ENCODE measurements around the gene MORC2. TPM values are rescaled to one million over a fixed set of nuclear protein-coding genes. Genes with fewer than 3 reads are reported as not detected.

MORC2 gene
- total RNA-seq, 1 donor from 2014 or later, result 18.0 TPM

DNA sequence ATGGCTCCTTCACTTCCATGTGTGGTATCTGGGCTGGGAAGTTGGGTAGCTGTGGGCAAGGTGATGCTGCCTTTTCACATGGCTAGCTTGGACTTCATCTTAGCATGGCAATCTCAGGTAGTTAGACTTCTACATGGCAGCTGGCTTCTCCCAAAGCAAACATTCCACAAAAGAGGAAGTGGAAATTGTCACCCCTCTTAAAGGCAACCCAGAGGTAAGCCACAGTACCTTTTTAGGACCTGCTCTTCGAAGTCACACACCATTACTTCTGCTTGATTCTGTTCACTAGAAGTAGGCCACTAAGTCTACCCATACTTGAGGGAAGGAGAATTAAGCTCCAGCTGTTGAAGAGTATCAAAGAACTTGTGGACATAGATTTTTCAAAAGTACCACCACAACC lies 26.4 kb upstream of the MORC2 start:
- H3K4me3 ChIP-seq, result no peak overlapping the region
- H3K9me3 ChIP-seq (replicated peaks), result peaks cover 14% of the 10 kb centered on the region
- no peaks in the 10 kb centered on the region for H3K27me3 ChIP-seq (ENCODE audit: low read depth)
- H3K36me3 ChIP-seq, result no peaks in the 10 kb centered on the region
- TF ChIP-seq, protein P1, sequence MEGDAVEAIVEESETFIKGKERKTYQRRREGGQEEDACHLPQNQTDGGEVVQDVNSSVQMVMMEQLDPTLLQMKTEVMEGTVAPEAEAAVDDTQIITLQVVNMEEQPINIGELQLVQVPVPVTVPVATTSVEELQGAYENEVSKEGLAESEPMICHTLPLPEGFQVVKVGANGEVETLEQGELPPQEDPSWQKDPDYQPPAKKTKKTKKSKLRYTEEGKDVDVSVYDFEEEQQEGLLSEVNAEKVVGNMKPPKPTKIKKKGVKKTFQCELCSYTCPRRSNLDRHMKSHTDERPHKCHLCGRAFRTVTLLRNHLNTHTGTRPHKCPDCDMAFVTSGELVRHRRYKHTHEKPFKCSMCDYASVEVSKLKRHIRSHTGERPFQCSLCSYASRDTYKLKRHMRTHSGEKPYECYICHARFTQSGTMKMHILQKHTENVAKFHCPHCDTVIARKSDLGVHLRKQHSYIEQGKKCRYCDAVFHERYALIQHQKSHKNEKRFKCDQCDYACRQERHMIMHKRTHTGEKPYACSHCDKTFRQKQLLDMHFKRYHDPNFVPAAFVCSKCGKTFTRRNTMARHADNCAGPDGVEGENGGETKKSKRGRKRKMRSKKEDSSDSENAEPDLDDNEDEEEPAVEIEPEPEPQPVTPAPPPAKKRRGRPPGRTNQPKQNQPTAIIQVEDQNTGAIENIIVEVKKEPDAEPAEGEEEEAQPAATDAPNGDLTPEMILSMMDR (IDR thresholded peaks at IDR 0.05; ENCODE audit: borderline replicate concordance), result no peak
- H3K27ac ChIP-seq (replicated peaks), result no peak overlapping the region
- intact Hi-C loops (cut with micrococcal nuclease), result no loop called here
- no peak for DNase-seq
- H3K4me1 ChIP-seq, result no peaks in the 10 kb centered on the region

DNA sequence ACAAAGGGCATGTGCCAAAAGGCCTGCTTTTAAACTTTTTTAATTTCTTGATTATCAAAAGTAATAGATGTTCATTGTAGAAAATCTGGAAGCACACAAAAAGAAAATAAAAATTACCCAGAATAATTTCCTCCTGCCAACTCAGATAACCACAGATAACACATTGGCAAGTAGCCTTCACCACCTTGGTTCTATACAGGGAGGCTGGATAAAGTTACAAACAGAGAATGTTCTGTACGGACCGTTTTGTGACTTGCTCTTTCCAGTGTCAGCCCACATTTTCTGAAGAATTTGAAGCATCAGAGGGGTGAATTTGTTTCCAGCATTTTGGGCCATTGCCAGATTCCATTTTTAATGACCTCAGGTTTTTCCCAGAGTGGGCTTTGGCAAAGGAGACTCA lies 24.0 kb upstream of the MORC2 start:
- Histone ChIP-seq H3K4me3 (no peak overlapping the region), H3K9me3 (replicated peaks) (peaks cover 18% of the 10 kb centered on the region), H3K4me1 (no peaks in the 10 kb centered on the region), H3K27me3 (ENCODE audit: low read depth) (no peaks in the 10 kb centered on the region), H3K27ac (replicated peaks) (no peak overlapping the region), H3K36me3 (no peaks in the 10 kb centered on the region)
- intact Hi-C loops (cut with micrococcal nuclease), result no loop called here
- no peak for DNase-seq
- TF ChIP-seq, protein P1 (IDR thresholded peaks at IDR 0.05; ENCODE audit: borderline replicate concordance), result no peak

DNA sequence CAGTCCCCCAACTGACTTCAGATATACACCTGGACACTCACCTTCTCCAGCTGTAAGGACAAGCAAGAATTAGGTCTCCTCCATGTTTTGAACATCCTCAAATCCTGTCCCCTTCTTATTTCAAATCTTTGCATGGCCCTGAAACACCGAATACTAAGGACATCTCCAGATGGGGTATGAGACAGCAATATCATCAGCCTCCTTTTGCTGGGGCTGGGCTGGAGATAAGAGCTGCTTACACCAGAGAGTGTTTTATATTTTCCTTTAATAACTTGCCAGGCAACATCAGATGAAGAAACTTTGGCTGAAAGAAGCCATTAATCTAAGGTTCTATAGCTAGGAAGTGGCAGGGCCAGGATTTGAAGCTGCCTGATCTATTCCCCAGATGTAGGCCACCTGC lies 22.1 kb upstream of the MORC2 start:
- intact Hi-C loops (cut with micrococcal nuclease), result no loop called here
- DNase-seq, result no peak
- no peaks in the 10 kb centered on the region for H3K4me1 ChIP-seq

DNA sequence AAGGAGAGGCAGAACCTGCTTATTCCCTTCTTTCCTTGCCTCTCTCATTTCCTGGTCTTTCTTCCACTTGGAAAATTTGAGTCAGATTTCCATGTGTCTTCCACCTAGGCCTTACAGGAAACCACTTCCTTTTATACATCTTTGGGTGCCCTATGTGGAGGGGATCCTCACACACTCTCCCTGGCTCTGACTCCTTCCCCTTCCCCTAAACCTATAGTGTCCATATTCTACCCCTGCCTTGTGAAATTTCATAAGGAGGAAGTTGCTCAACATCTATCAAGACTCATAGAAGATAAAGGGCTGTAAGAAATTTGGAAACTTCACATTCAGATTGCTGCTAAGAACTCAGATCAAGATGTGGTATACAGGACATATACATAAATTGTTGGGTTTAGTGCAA lies 20.9 kb upstream of the MORC2 start:
- DNase-seq, result no peak
- H3K27me3 ChIP-seq (ENCODE audit: low read depth), result no peaks in the 10 kb centered on the region
- H3K4me1 ChIP-seq, result no peaks in the 10 kb centered on the region
- no peak overlapping the region for H3K27ac ChIP-seq (replicated peaks)
- TF ChIP-seq, protein P1 (IDR thresholded peaks at IDR 0.05; ENCODE audit: borderline replicate concordance), result no peak
- no peak overlapping the region for H3K4me3 ChIP-seq
- intact Hi-C loops (cut with micrococcal nuclease), result no loop called here
- H3K9me3 ChIP-seq (replicated peaks), result peaks cover 37% of the 10 kb centered on the region
- H3K36me3 ChIP-seq, result no peaks in the 10 kb centered on the region

More for the DNA sequence above, 22.1 kb upstream of the MORC2 start:
- TF ChIP-seq, protein P1 (IDR thresholded peaks at IDR 0.05; ENCODE audit: borderline replicate concordance), result no peak
- H3K9me3 ChIP-seq (replicated peaks), result peaks cover 33% of the 10 kb centered on the region
- H3K4me3 ChIP-seq, result no peak overlapping the region
- no peaks in the 10 kb centered on the region for H3K36me3 ChIP-seq
- no peak overlapping the region for H3K27ac ChIP-seq (replicated peaks)
- no peaks in the 10 kb centered on the region for H3K27me3 ChIP-seq (ENCODE audit: low read depth)

DNA sequence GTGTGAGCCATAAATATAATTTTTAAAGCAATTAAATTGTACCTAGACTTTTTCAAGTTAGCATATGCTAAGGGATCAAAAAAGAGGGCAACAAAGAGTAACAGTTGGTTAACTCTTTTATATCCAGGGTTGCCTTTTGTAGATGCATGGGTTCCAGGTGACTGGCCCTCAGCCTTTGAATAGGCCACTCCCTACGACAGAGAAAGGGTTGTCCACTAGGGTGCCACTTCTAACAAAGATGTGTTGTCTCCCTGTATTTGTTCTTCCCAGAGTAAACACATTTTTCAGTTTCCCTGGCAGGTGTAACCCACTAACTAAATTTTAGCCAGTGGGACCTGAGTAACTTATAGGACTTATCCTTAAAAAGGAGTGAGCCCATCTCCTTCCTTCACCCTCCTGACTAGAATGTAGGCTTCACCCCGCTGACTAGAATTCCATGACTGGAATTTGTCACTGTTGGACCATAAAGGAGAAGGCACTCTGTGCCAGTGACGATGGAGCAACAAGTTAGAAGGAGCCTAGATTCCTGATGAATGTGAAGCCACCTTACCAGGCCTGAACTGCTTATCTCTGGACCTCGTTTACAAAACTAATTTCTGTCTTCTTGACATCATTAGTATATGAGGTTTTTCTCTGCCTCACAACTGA lies 17.1 kb upstream of the MORC2 start:
- TF ChIP-seq, protein P1 (IDR thresholded peaks at IDR 0.05; ENCODE audit: borderline replicate concordance), result no peak

More for the DNA sequence above, 17.1 kb upstream of the MORC2 start:
- peaks cover 62% of the 10 kb centered on the region for H3K9me3 ChIP-seq (replicated peaks)
- no peak overlapping the region for H3K4me3 ChIP-seq
- no peaks in the 10 kb centered on the region for H3K36me3 ChIP-seq
- no peak overlapping the region for H3K27ac ChIP-seq (replicated peaks)
- no peak for DNase-seq
- no peaks in the 10 kb centered on the region for H3K4me1 ChIP-seq
- H3K27me3 ChIP-seq (ENCODE audit: low read depth), result no peaks in the 10 kb centered on the region
- intact Hi-C loops (cut with micrococcal nuclease), result no loop called here

All from left ventricle myocardium inferior (tissue), 1 donor.